CD14-positive monocyte (primary cell): ENCODE data around the gene MYLK2. TPM values are rescaled to one million over a fixed set of nuclear protein-coding genes. Genes with fewer than 3 reads are reported as not detected.

Experiments used
- DNase-seq, 3 donors: peaks; one replicate each; pipeline ENCODE4 v3.0.0-alpha.2; 2011 to 2022
- H2AFZ ChIP-seq: 2 replicates; pipeline ENCODE4 v1.6.0; 2012; ENCODE audit warnings: mild to moderate bottlenecking, low read depth, low read length, inconsistent platforms; ENCODE audit not compliant: insufficient read depth, poor library complexity, severe bottlenecking
- H3K27ac ChIP-seq, 2 donors: 1 replicate in 1 of 2; 2 replicates in 1 of 2; pipeline ENCODE4 v1.5.1; 2012 to 2013; ENCODE audit warnings: low read length in 2 of 2, control low read depth in 1 of 2, inconsistent platforms in 1 of 2, low read depth in 1 of 2, mild to moderate bottlenecking in 1 of 2
- H3K27me3 ChIP-seq, 2 donors: one replicate each; pipeline versions ENCODE4 v1.6.0 to v1.6.1; 2011 to 2013; ENCODE audit warnings: low read length in 2 of 2; ENCODE audit not compliant: control insufficient read depth in 2 of 2, insufficient read depth in 2 of 2
- H3K36me3 ChIP-seq, 2 donors: replicated peaks in 1 of 2; 1 replicate in 1 of 2; 2 replicates in 1 of 2; pipeline versions ENCODE4 v1.5.1 to v1.6.1; 2012 to 2013; ENCODE audit warnings: low read length in 2 of 2, control low read depth in 1 of 2, inconsistent platforms in 1 of 2, mild to moderate bottlenecking in 1 of 2; ENCODE audit not compliant: insufficient read depth in 2 of 2, control insufficient read depth in 1 of 2
- H3K4me1 ChIP-seq, 2 donors: 1 replicate in 1 of 2; 2 replicates in 1 of 2; pipeline versions ENCODE4 v1.5.1 to v1.6.1; 2012 to 2013; ENCODE audit warnings: low read length in 2 of 2, control low read depth in 1 of 2, inconsistent platforms in 1 of 2, mild to moderate bottlenecking in 1 of 2, moderate library complexity in 1 of 2; ENCODE audit not compliant: insufficient read depth in 2 of 2, control insufficient read depth in 1 of 2
- H3K4me2 ChIP-seq: replicated peaks from 2 replicates; pipeline ENCODE3; 2012; ENCODE audit warnings: low read length, moderate library complexity, mild to moderate bottlenecking; ENCODE audit not compliant: poor library complexity, severe bottlenecking; ENCODE audit errors: extremely low read depth
- H3K4me3 ChIP-seq, 3 experiments: fragments of 200-600 bp in 1 of 3; sonication (generic) in 1 of 3; replicated peaks in 1 of 3; 1 replicate in 2 of 3; 2 replicates in 1 of 3; pipeline ENCODE4 v1.5.1; 2011 to 2013; ENCODE audit warnings: low read length in 3 of 3, mild to moderate bottlenecking in 3 of 3, control low read depth in 2 of 3, low read depth in 2 of 3, inconsistent platforms in 1 of 3, moderate library complexity in 1 of 3
- H3K79me2 ChIP-seq: 2 replicates; pipeline ENCODE4 v1.6.0; 2012; ENCODE audit warnings: mild to moderate bottlenecking, control low read depth, inconsistent platforms, low read length, moderate library complexity; ENCODE audit not compliant: insufficient read depth
- H3K9ac ChIP-seq: 2 replicates; pipeline ENCODE4 v1.6.0; 2017; ENCODE audit warnings: low read length, mild to moderate bottlenecking; ENCODE audit not compliant: insufficient read depth, poor library complexity, severe bottlenecking
- H3K9me3 ChIP-seq, 2 donors: replicated peaks in 1 of 2; 1 replicate in 1 of 2; 2 replicates in 1 of 2; pipeline versions ENCODE4 v1.5.1 to v1.6.1; 2012 to 2013; ENCODE audit warnings: low read length in 2 of 2, control low read depth in 1 of 2; ENCODE audit not compliant: control insufficient read depth in 1 of 2, insufficient read depth in 1 of 2
- H4K20me1 ChIP-seq: 2 replicates; pipeline ENCODE4 v1.6.0; 2012; ENCODE audit warnings: mild to moderate bottlenecking, low read length, control low read depth, moderate library complexity; ENCODE audit not compliant: insufficient read depth
- H3K27ac Mint-ChIP-seq, 7 donors: one replicate each; pipeline ENCODE4 v1.8.0; 2020; ENCODE audit warnings: mild to moderate bottlenecking in 7 of 7, mixed read lengths in 7 of 7, moderate library complexity in 6 of 7, inconsistent platforms in 2 of 7
- H3K27me3 Mint-ChIP-seq, 3 donors: one replicate each; pipeline ENCODE4 v1.8.0; 2021 to 2022; ENCODE audit warnings: low read depth in 3 of 3, mild to moderate bottlenecking in 3 of 3, mixed read lengths in 3 of 3, moderate library complexity in 3 of 3, inconsistent platforms in 1 of 3
- H3K36me3 Mint-ChIP-seq, 2 donors: one replicate each; pipeline ENCODE4 v1.8.0; 2020; ENCODE audit warnings: mixed read lengths in 2 of 2, inconsistent platforms in 1 of 2, mild to moderate bottlenecking in 1 of 2
- H3K4me1 Mint-ChIP-seq: one replicate; pipeline ENCODE4 v1.8.0; 2020; ENCODE audit warnings: mild to moderate bottlenecking, mixed read lengths
- H3K4me3 Mint-ChIP-seq, 2 donors: one replicate each; pipeline ENCODE4 v1.8.0; 2020; ENCODE audit warnings: mild to moderate bottlenecking in 2 of 2, mixed read lengths in 2 of 2, moderate library complexity in 1 of 2
- H3K9me3 Mint-ChIP-seq, 7 donors: one replicate each; pipeline ENCODE4 v1.8.0; 2020 to 2022; ENCODE audit warnings: mixed read lengths in 7 of 7, mild to moderate bottlenecking in 6 of 7, moderate library complexity in 6 of 7, inconsistent platforms in 2 of 7
- CTCF ChIP-seq: fragments of 200-600 bp; IDR thresholded peaks from one replicate; pipeline ENCODE4 v1.8.0; 2022; ENCODE audit warnings: antibody characterized with exemption, mild to moderate bottlenecking
- WGBS: methylation state at CpG from one replicate; pipeline ENCODE4 v1.1.5; 2013; ENCODE audit warnings: missing lambda C conversion rate; ENCODE audit not compliant: insufficient coverage; 5-methylcytosine and 5-hydroxymethylcytosine counted together
- intact Hi-C, 2 donors: fragments of 100-400 bp; cut with micrococcal nuclease; formaldehyde crosslinking; loops; one replicate each; pipeline versions ENCODE4 v1.15.0 to v1.15.1; 2023
- polyA plus RNA-seq, 3 donors: library from polyadenylated mRNA; depleted of rRNA in 1 of 3; unstranded in 2 of 3; stranded (reverse) in 1 of 3; fragments of 300-500 nt in 2 of 3; fragments of >200 nt in 1 of 3; fragmentation: Illumina TruSeq in 2 of 3; gene quantifications; 1 replicate in 2 of 3; 2 replicates in 1 of 3; pipeline ENCODE4 v1.2.3, GENCODE V29; 2012 to 2021

The MYLK2 gene
- polyA plus RNA-seq, 3 donors = not detected

GRCh38 chr20:31808481-31808880 is 10.7 kb upstream of the MYLK2 start:
- Mint-ChIP-seq H3K27me3 (peaks cover 0 to 3% (median 1%) of the 10 kb centered on the region in 3 donors), H3K27ac (no peak overlapping the region), H3K36me3 (peaks cover 41 to 53% of the 10 kb centered on the region in 2 donors), H3K9me3 (no peaks in the 10 kb centered on the region), H3K4me3 (no peak overlapping the region), H3K4me1 (peaks cover 18% of the 10 kb centered on the region)
- Histone ChIP-seq H3K9me3 (no peaks in the 10 kb centered on the region), H3K4me1 (peaks cover 7 to 10% of the 10 kb centered on the region in 2 donors), H3K27ac (no peak overlapping the region), H3K79me2 (no peaks in the 10 kb centered on the region), H3K27me3 (no peaks in the 10 kb centered on the region), H4K20me1 (no peaks in the 10 kb centered on the region), H2AFZ (no peak overlapping the region), H3K4me2 (no peak overlapping the region), H3K4me3 (no peak overlapping the region), H3K36me3 (peaks cover 11 to 46% of the 10 kb centered on the region in 2 donors), H3K9ac (no peak overlapping the region)
- TF ChIP-seq CTCF = no peak
- WGBS = 100% methylated on average over 1 of the region's 3 CpGs
- DNase-seq = no peak
- intact Hi-C loops = no loop called here

- no peak overlapping the region for H3K9ac ChIP-seq
- Mint-ChIP-seq H3K27ac (peak overlapping the region in 2 of 7 donors; percentile 32 to 79), H3K9me3 (no peaks in the 10 kb centered on the region), H3K4me1 (peaks cover 18% of the 10 kb centered on the region), H3K27me3 (peaks cover 1 to 3% (median 2%) of the 10 kb centered on the region in 3 donors), H3K4me3 (no peak overlapping the region), H3K36me3 (peaks cover 34 to 41% of the 10 kb centered on the region in 2 donors)
- H4K20me1 ChIP-seq = no peaks in the 10 kb centered on the region
- peaks cover 7 to 34% of the 10 kb centered on the region in 2 donors for H3K36me3 ChIP-seq
- no peaks in the 10 kb centered on the region for H3K79me2 ChIP-seq
- no peaks in the 10 kb centered on the region for H3K9me3 ChIP-seq
- H3K4me1 ChIP-seq = peaks cover 7 to 10% of the 10 kb centered on the region in 2 donors
- intact Hi-C loops = no loop called here
- H2AFZ ChIP-seq = no peak overlapping the region
- DNase-seq = no peak
- no peaks in the 10 kb centered on the region for H3K27me3 ChIP-seq
- 100% methylated on average over 2 of the region's 3 CpGs for WGBS
- H3K27ac ChIP-seq = no peak overlapping the region
- H3K4me2 ChIP-seq = no peak overlapping the region
- no peak overlapping the region for H3K4me3 ChIP-seq
- no peak for TF ChIP-seq CTCF
Measured at GRCh38 chr20:31809661-31810060, 9.5 kb upstream of the MYLK2 start.
